ENCODE results near the gene ENHO.
"Not testable (repeated sequence)": the region's sequence is repeated elsewhere in the genome, so short reads cannot be mapped to it uniquely, and the experiment has no call there.

The ENHO gene

DNA sequence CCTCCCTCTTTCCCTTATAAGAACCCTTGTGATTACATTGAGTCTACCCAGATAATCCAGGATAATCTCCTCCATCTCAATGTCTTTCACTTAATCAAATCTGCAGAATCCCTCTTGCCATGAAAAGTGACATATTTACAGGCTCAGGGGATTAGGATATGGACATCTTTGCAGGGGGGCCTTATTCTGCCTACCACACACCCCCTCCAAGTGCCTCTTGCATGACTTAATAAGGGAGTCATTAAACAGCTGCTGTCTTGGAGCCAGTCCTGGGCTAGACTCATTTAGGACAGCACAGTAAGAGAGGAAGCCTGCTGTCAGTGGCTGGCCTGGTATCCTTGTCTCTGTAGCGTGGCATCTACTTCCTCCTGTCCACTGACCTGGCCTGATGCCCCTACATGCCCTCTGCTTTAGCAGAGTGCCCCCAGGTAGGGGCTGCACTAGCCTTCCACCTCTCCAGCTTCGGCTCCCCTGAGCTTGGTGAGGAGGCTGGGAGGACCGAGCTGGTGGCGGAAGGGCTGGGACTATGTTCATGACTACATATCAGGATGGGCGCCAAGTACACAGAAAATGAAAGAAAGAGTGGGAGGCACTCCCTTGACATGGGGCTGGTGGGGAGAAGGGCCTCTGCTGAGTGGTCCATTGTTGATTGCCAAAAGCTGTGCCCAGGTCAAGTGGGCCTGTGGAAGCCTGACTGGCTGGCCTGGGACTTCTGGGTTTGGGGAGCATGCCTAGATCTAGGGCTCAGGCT, 17.2 kb downstream of the ENHO start:
- no peak for DNase-seq

DNA sequence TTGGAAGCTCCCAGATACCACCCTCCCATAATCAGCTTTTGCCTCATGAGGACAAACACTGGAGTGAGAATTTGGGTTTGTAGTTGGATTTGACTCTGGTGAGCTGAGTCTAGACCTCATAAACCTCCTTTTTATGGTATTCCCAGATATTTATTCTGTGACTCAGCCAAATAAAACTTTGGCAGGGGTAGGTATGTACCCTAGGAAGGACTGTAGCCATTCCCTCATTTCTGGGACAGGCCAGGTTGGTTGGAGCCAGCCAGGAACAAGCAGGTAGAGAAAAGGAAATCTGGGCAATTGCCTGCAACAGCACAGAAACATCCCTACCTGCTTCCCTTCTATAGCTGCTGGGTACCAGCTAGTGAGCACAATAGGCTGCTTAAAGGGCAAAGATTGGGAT, 19.4 kb downstream of the ENHO start:
- no peak for DNase-seq

DNA sequence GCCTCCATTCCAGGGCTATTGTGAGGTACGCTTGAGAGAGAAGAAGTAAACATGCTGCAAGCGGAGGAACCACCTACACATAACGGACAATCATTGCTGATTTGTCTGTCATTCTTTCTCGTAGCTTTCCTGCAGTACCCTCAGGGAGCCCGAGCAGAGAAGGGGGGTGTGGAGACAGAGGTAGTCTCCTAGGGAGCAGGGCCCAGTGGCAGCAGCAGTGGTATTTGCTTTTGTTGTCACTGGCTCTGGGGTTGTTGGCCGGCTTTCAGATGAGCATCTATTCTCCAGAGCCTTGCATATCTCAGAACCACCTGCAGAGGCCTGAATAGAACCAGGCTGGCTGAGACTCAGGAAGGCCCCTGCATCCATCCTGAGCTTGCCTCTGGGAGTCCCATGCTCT, 19.9 kb downstream of the ENHO start:
- DNase-seq, result no peak

DNA sequence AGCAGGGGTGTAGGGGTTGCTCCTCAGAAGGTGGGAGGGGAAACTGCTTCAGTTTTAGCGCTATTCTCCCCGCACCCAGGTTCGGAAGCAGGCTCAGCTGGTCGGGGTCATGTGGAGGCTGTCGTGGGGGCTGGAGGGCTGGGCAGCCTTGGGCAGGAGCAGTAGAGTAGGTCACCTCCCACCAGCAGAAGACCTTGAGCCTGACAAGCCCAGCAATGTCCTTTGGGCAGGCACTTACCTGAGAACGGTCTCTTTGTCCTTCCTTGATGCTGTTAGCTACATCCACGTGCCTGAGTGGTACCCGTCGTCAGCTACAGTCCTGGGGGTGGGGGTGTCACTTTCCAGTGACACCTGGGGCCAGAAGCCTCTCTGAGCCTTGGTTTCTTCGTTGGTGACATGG, 20.3 kb downstream of the ENHO start:
- no peak for DNase-seq

DNA sequence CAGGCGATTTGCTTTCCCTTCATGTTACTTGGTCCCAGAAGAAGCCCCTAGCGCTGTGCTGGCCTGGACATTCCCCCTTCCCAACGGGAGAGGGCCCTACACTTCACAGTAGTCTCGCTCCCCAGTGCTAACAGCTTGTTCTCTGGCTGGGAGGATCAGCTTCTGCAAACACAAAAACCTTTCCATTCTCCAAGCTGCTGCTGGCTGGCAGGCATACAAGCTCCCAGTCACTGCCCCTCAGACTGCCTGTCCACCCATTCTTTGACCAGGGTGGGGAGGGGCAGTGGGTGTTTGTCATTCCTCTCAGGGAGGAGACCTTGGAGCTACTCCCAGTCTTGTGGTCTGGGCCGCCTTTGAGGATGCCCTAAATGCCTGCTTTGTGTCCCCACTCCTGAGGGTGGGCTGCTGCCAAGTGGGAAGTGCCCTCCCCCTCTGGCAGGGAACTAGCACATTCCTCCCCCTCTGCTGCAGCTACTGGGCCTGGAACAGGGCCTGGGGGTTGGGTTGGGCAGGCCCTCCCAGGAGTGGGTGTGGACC, 20.8 kb downstream of the ENHO start:
- peak; percentile 83 for DNase-seq

DNA sequence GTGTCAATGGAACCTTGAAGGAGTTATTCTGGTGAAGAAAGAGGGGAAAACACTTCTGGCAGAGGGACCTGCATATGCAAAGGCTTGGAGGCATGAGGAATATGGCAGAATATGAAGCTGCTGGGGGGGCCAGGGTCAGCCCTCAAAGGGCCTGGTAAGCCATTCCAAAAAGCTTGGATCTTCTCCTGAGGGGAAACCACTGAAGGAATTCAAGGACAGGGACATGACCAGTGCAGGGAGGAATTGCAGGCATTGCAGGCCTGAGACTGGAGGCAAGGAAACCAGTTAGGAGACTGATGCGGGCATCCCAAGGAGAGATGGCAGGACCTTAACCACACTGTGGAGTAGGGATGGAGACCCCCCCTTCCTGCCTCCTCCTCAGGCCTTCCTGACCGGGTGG, 21.4 kb downstream of the ENHO start:
- no peak for DNase-seq

DNA sequence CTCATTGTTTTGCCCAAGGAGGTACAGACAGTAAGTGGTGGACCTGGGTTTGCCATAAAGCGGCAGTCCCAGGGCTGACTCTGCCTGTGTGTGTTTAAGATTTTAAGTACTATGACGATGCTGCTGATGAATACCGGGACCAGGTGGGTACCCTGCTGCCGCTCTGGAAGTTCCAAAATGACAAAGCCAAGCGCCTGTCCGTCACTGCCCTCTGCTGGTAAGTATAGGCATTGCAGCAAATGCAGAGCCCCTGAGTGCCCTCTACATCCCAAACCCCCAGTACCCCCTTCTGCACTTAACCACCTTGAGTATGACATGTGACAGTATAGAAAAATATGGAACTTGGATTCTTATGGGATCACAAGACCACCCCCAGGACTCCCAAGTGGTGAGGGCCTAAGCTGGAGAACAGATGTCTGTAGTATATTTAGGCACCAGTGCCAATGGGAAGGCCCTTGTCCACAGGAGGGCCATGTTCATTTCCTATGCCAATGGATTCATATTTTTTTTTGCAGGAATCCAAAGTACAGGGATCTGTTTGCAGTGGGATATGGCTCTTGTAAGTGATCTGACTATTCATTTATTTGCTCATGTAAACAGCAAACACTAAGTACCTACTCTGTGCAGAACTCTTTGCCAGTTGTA, 22.0 kb downstream of the ENHO start:
- DNase-seq, result peak; percentile 76

DNA sequence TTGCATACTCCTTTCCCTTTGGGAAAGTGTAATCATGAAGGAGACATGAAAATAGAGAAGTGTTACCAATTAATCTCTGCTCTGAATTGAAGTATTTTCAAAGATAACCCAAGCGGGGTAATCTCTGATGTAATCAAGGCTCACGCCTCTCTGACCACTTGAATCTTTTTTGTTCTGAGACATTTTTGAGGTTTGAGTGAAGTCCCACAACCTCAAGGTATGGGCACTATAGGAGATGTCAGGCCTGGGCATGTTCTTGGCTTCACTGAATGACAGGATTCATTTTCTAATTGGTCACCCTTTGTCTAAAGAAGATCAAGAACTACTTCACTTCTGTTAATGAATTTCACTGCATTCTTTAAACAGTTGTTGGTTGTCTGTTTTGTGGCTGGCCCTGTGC, 23.7 kb downstream of the ENHO start:
- no peak for DNase-seq

DNA sequence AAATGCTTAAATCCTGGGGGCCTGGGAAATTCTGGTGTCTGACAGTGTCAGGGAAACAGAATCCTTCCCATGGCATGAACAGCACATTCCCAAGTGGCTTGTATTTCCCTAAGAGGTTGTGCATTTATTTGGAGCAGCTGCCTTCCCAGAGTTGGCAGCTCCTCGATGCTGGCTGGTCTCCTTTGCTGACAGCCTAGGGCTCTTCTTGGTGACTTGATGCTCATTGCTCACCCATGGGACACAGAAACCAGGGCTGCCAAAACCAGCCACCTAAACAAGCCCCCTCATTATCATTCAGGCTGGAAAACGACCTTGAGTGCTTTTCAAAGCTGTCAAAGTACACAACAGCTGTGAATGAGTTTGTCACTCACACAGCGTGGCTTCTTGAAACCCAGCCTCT, 24.2 kb downstream of the ENHO start:
- no peak for DNase-seq

DNA sequence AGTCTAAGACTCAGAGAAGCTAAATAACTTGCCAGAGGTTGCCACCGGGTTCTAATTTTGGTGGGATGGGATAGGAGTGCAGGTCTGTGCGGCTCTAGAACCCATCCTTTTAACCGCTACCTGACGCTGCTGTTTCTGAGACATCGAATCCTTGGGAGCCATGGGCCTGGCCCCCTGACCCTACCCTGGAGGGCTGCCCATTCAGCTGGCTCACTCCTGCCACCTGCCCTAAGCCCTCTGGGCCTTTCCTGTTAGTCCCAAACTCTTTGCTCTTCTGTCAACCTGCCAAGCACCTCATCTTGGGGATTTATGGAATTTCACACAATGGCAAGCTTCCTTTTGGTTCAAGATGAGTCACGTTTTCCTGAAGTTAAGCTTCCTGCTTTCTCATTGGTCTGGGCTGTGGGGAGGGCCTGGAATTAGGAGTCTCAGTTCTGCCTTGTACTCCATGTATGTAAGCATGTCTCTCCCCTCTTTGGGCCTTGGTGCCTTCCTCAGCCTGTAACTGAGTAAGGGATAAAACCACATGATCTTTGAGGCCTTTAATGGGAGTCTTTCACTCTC, 26.6 kb downstream of the ENHO start:
- DNase-seq, result no peak

DNA sequence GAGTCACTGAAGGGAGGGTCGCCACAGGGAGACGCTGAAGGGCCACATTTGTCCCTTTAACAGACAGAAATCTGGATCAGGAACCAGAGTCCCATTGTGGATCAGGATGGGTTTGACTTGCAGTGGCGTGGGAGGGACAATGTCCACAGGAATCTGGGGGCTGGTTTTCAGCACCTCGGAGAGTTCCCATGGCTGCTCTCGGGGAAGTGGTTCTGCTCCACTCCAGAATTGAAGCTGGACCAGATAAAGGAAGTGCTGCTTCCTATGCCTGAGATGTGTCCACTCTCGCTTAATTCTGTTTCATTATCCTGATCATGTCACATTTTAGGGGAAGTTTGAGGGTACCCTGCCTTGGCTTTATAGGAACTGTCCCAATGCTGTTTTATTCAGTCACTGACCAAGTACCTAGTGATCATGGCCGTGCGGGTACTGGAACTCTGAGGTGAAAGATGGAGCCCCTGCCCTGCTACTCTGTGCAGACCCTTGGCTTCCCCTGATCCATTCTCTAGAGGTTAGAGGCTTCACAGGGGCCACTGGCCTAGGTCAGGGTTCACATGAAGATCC, 28.7 kb downstream of the ENHO start:
- DNase-seq, result peak; percentile 75

DNA sequence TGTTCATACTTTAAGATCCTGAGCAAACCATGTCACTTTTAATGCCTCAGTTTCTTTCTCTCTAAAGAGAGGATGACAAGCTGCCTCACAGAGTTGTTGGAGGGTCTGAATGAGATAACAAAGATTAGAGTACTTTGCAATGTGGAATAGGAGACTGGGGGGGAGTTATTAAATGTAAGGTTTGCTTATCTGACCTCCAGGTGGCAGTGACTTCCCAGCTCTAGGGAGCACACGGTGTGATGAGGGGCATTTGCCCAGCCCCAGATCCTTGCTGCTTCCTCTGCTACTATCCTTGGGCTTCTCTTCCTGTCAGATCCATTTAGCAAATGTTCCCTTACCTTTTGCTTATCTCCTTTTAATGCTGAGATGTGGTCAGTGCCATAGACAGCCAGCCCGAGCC, 30.7 kb downstream of the ENHO start:
- DNase-seq, result no peak

DNA sequence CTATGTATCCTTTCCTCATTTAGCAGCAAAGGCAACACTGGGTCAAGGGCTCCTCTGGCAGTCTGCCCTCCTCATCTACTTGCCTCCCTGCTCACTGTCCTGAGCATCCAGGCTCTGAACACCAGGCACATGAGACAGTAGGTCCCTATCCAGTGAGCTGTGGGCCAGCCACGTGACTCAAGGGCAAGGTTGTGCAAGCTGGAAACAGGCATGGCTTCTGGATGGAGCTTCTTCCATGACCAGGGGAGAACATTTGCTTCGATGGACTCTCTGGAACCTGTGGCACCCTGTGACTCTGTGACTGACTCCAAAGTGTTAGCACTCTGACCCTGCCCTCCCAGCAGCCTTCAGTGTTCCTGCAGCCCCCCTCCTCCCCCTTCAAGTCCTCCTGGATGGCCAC, 31.2 kb downstream of the ENHO start:
- DNase-seq, result no peak

DNA sequence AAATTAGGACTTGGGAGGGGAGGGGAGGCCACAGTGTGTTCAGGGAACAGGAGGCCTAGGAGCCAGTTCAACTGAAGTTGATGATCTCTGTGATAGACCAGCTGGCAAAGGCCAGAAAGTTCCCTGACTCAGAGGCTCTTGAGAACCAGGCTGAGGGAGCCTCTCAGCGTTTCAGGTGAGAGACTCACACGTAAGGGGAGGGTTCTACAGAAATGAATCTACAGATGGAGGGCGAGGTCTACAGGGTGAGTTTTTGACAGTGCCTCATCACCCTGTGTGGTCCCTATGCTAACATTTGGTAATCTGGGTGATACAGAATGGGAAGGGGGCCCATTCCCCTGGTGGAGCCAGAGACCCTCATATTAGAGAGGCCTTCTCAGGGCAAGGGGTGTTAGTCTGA, 32.0 kb downstream of the ENHO start:
- no peak for DNase-seq

DNA sequence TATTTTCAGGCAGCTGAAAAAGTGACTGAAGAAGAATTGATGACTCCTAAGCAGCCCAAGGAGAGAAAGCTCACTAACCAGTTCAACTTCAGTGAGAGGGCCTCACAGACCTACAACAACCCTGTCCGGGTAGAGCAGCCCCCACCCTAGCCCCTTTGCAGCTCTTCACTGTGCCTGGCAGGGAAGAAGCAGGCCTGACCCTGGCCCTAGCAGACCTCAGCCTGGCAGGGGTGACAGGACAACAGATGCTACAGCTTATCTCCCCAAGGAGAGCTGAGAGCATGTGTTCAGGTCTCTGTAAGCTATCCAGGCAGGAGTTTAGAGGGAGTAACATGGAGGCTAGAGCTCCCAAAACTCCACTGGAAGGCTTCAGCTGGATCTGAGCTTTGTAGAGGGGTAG, 32.4 kb downstream of the ENHO start:
- DNase-seq, result no peak

DNA sequence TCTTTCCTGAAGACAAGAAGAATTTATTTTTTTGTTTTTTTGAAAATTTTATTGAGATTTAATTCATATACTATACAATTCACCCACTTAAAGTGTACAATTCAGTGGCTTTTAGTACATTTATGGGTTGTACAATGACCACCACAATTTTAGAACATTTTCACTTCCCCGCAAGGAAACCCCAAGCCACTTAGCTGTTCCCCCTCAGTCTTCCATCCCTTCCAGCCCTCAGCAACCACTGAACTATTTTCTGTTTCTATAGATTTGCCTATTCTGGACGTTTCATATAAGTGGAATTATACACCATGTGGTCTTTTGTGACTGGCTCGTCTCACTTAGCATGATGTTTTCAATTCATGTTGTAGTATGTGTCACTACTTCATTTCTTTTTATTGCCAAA, 36.2 kb downstream of the ENHO start:
- DNase-seq, result no peak

DNA sequence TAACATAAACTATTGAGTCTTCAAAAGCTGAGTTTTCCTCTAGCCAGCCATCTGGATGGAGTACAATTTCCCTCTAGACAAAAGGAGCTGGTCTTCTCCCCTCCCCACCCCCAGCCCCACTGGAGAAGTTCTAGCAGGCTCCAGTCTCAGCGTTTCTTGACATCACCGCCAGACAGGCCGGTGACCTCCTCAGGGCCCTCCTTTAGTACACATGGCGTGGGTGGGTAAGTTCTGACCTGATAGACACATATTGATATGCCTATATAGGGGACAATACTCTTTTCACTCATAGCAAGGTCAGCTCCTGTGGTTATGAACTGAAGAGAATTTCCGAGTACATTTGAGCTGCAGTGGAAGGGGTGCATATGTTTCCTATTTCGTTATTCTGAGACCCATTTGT, 37.0 kb downstream of the ENHO start:
- no peak for DNase-seq

DNA sequence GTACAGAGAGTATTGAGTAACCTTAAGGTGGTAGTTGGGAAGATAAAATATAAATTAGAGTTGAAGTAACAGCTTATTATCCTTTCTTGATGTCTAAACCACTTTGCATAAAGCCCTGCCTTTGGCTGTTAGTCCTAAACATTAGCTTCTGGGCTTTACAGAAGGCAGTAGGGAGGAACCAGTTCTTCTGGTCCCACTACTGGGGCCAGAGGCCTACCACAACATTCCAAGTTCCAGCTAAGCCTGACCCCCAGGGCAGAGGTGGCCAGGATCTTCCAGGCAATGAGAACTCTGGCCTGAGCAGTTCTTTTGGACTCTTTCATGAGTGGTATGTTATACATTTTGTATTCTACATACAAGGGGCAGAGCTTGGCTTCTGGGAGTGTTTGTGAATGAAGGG, 38.1 kb downstream of the ENHO start:
- DNase-seq, result no peak

DNA sequence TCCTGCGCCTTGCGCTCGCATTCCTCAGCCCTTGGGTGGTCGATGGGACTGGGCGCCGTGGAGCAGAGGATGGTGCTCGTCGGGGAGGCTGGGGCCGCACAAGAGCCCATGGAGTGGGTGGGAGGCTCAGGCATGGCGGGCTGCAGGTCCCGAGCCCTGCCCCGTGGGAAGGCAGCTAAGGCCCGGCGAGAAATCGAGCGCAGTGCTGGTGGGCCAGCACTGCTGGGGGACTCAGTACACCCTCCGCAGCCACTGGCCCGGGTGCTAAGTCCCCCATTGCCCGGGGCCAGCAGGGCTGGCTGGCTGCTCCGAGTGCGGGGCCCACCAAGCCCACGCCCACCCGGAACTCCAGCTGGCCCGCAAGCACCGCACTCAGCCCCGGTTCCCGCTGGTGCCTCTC, 40.0 kb downstream of the ENHO start:
- DNase-seq, result not testable (repeated sequence)

DNA sequence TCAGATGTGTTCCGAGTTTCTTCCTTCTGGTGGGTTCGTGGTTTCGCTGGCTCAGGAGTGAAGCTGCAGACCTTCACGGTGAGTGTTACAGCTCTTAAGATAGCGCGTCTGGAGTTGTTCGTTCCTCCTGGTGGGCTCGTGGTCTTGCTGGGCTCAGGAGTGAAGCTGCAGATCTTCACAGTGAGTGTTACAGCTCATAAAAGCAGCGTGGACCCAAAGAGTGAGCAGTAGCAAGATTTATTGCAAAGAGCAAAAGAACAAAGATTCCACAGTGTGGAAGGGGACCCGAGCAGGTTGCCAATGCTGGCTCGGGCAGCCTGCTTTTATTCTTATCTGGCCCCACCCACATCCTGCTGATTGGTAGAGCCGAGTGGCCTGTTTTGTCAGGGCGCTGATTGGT, 41.2 kb downstream of the ENHO start:
- not testable (repeated sequence) for DNase-seq

DNA sequence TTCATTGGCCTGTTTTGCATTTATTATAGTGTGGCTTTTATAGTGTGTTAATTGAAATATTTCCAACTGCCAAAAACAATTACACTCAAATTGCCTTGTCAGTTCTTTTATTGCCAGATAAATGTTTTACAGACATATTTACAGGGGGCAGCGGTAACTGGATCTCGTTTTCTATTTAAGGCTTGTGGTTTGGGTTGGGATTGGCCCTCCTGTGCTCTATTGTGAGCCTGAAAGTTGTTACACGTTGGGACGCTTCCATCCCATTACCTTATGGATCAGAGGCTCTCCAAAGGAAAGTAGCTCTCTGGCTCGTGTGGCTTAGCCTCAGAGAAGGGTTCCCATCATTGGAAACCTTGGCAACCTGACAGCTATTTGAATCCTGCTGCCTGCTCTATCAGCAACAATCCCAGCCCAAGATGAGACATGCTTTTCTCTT, 43.3 kb downstream of the ENHO start:
- DNase-seq, result no peak

DNA sequence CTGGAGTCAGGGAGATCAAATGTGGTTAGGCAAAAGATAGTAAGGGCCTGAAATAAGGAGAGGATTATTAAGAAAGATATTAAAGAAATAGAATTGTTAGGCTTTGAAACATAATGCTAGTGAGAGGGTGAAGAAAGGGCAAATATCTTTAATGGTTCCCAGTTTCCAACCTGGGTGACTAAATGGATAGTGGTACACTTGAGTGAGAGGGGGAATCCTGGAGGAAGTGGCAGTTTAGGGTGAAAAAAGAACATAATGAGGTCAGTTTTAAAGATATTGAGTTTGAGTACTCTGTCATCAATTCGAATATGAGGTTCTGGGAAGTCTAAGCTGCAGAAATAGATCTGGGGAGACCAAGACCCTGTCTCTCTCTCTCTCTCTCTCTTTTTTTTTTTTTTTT, 45.2 kb downstream of the ENHO start:
- DNase-seq, result no peak

DNA sequence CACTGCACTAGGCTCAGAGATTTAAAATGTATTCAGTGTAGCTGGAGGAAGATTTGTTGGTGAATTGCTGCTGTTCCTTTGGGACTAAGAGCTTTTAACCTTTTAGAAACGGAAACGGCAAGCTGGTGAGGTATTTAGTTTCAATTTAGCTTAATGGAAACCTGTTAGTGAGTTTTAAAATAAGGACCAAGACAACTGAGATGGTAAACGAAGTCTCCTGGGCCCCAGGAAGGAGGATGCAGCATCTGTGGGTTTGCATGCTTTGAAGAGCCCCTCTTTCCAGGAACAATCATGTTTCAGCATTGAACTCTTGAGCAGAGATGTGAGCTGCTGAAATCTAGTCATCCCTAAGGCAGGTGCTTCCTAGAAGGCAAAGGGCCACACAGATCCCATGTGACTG, 47.7 kb downstream of the ENHO start:
- DNase-seq, result no peak

All from right forelimb (tissue), 1 donor.